HEK293T (cell line): ENCODE data around the gene OR11L1.

Experiments
- CTCF ChIA-PET: fragments of 350-600 bp; formaldehyde crosslinking; extraction: SDS; loops from one replicate; lab custom pipeline; 2021; ENCODE audit warnings: antibody characterized with exemption, inconsistent platforms; lab: Yijun Ruan, JAX
- POLR2A ChIA-PET: fragments of 350-600 bp; formaldehyde crosslinking; extraction: SDS; loops from one replicate; lab custom pipeline; 2020; ENCODE audit warnings: antibody characterized with exemption, inconsistent platforms; lab: Yijun Ruan, JAX
- DNase-seq: peaks from one replicate; pipeline ENCODE4 v3.0.0; 2012; ENCODE audit warnings: mixed read lengths; ENCODE audit errors: extremely low spot score
- ARNT ChIP-seq: fragments of 450-650 bp; IDR thresholded peaks from 2 replicates; pipeline ENCODE4 v1.6.1; 2017; ENCODE audit warnings: mild to moderate bottlenecking
- BHLHE40 ChIP-seq: fragments of 450-650 bp; IDR thresholded peaks from 2 replicates; pipeline ENCODE4 v1.6.1; 2016; ENCODE audit warnings: mild to moderate bottlenecking, moderate library complexity, borderline replicate concordance
- CTBP1 ChIP-seq: fragments of 450-650 bp; IDR thresholded peaks from 2 replicates; pipeline ENCODE4 v1.6.1; 2016; ENCODE audit warnings: borderline replicate concordance
- ELF4 ChIP-seq: fragments of 450-650 bp; IDR thresholded peaks from 2 replicates; pipeline ENCODE4 v1.6.1; 2017; ENCODE audit warnings: antibody characterized with exemption
- FOXA1 ChIP-seq: fragments of 450-650 bp; IDR thresholded peaks from 2 replicates; pipeline ENCODE4 v1.6.1; 2016; ENCODE audit warnings: mild to moderate bottlenecking
- FOXK2 ChIP-seq: fragments of 450-650 bp; IDR thresholded peaks from 2 replicates; pipeline ENCODE4 v1.6.1; 2016; ENCODE audit warnings: mild to moderate bottlenecking
- FOXM1 ChIP-seq: fragments of 450-650 bp; IDR thresholded peaks from 2 replicates; pipeline ENCODE4 v1.6.1; 2017; ENCODE audit warnings: mild to moderate bottlenecking, borderline replicate concordance
- HDGF ChIP-seq: fragments of 450-650 bp; IDR thresholded peaks from 2 replicates; pipeline ENCODE4 v1.6.1; 2017; ENCODE audit warnings: antibody characterized with exemption, borderline replicate concordance
- L3MBTL2 ChIP-seq: fragments of 450-650 bp; conservative IDR thresholded peaks from 2 replicates; pipeline ENCODE4 v1.6.1; 2016; ENCODE audit warnings: mild to moderate bottlenecking
- LEF1 ChIP-seq: fragments of 450-650 bp; IDR thresholded peaks from 2 replicates; pipeline ENCODE4 v1.6.1; 2017; ENCODE audit warnings: mild to moderate bottlenecking, borderline replicate concordance
- NFRKB ChIP-seq: fragments of 450-650 bp; IDR thresholded peaks from 2 replicates; pipeline ENCODE4 v1.6.1; 2016; ENCODE audit warnings: mild to moderate bottlenecking, moderate library complexity
- PKNOX1 ChIP-seq: fragments of 450-650 bp; IDR thresholded peaks from 2 replicates; pipeline ENCODE4 v1.6.1; 2016
- SP1 ChIP-seq: fragments of 450-650 bp; IDR thresholded peaks from 2 replicates; pipeline ENCODE4 v1.6.1; 2017
- SUZ12 ChIP-seq: fragments of 450-650 bp; IDR thresholded peaks from 2 replicates; pipeline ENCODE4 v1.6.1; 2016; ENCODE audit warnings: mild to moderate bottlenecking
- TARDBP ChIP-seq: fragments of 450-650 bp; IDR thresholded peaks from 2 replicates; pipeline ENCODE4 v1.6.1; 2016
- ZNF384 ChIP-seq: fragments of 450-650 bp; IDR thresholded peaks from 2 replicates; pipeline ENCODE4 v1.6.1; 2016

The OR11L1 gene

GRCh38 chr1:247845693-247846017, 4.0 kb upstream of the OR11L1 start:
- ChIA-PET POLR2A (no interaction called here), CTCF (no interaction called here)
- no peak for TF ChIP-seq CTBP1
- TF ChIP-seq SP1, result no peak
- no peak for TF ChIP-seq FOXK2
- no peak for TF ChIP-seq BHLHE40
- TF ChIP-seq PKNOX1, result no peak
- TF ChIP-seq FOXA1, result no peak
- TF ChIP-seq ZNF384, result no peak
- no peak for TF ChIP-seq ARNT
- TF ChIP-seq LEF1, result no peak
- no peak for TF ChIP-seq FOXM1
- no peak for DNase-seq

- TF ChIP-seq L3MBTL2 (no peak), ZNF384 (no peak), ARNT (no peak), TARDBP (no peak), CTBP1 (no peak), PKNOX1 (no peak), SUZ12 (no peak), FOXK2 (no peak), FOXA1 (no peak), HDGF (no peak), NFRKB (no peak), SP1 (no peak), BHLHE40 (no peak), ELF4 (no peak), FOXM1 (no peak), LEF1 (no peak)
- POLR2A ChIA-PET, result no interaction called here
- CTCF ChIA-PET, result no interaction called here
- DNase-seq, result no peak
These were observed 3.5 kb upstream of the OR11L1 start for GRCh38 chr1:247845011-247845692.

DNA sequence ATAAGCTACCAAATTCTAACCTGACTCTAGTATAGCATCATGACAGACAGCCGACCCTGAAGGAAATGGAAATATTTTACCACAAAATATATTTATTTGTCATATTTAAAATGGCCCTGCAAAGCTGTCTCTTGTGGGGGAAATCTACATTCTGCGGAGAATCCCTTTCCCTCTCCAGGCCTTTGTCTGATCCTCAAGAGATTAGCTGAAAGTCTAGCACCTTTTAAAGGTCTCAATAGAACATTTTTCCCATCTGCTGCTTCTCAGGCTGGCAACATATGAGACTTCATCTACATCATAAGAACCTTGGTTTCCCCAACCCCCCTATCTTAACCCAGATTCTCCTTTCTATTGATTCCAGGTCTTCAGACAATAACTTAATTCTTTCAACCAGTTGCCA, 1.7 kb upstream of the OR11L1 start:
- no peak for TF ChIP-seq ARNT
- no peak for TF ChIP-seq PKNOX1
- no peak for TF ChIP-seq BHLHE40
- TF ChIP-seq CTBP1, result no peak
- CTCF ChIA-PET, result no interaction called here
- POLR2A ChIA-PET, result no interaction called here
- DNase-seq, result no peak

DNA sequence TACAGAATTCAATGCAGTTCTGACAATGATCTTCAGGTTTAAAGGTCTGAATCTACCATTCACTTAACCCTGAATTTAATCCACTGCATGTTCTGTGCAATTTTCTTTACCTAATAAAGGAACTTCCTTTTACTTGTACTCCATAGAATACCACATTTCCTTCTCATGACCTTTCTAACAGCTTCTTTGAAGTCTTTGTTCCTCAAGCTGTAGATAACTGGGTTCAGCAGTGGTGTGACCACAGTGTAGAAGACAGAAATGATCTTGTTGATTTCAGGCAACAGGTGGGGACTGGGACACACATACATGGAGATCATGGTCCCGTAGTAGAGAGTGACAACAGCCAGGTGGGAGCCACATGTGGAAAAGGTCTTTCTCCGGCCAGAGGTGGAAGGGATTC, 878 bp downstream of the OR11L1 start:
- POLR2A ChIA-PET, result no interaction called here

GRCh38 chr1:247833601-247834000, 8.1 kb downstream of the OR11L1 start:
- CTCF ChIA-PET, result no interaction called here
- POLR2A ChIA-PET, result no interaction called here
- no peak for DNase-seq
- TF ChIP-seq NFRKB (no peak), SP1 (no peak), CTBP1 (no peak), FOXA1 (no peak), SUZ12 (no peak), PKNOX1 (no peak), BHLHE40 (no peak), ARNT (no peak), FOXK2 (no peak)

More for the DNA sequence above, 878 bp downstream of the OR11L1 start:
- DNase-seq, result no peak
- TF ChIP-seq SUZ12 (no peak), FOXM1 (no peak), ELF4 (no peak)
- CTCF ChIA-PET, result no interaction called here

DNA sequence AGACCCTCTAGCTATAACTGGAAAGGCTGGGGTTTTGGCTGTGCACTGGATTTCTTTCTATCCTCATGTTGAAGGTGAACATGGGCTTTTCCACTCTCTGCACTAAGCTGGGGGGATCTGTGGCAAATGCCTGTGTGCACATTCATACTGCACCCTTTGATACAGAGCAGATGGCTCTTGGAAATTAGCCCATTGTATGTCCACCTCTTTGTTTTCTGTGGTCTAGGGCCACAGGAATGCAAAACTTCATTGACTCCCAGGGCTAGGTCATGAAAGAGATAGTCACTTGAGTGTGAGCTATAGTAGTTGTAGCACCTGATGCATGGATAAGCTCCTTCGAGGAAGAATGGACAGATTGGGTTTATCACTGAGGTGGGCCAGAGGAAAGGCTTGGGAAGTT, 12.0 kb downstream of the OR11L1 start:
- TF ChIP-seq FOXM1 (no peak), SUZ12 (no peak), BHLHE40 (no peak), PKNOX1 (no peak), ELF4 (no peak), FOXA1 (no peak), FOXK2 (no peak), TARDBP (no peak), HDGF (no peak), ARNT (no peak), SP1 (no peak), CTBP1 (no peak), L3MBTL2 (no peak), LEF1 (no peak), NFRKB (no peak), ZNF384 (no peak)

More for the DNA sequence above, 12.0 kb downstream of the OR11L1 start:
- ChIA-PET CTCF (no interaction called here), POLR2A (no interaction called here)
- no peak for DNase-seq
